ENCODE results near the gene TTC4. TPM values are rescaled to one million over a fixed set of nuclear protein-coding genes. Genes with fewer than 3 reads are reported as not detected.

TTC4 gene
- total and polyA plus RNA-seq, 7 donors: 25.0 to 58.9 (median 39.3) TPM

GRCh38 chr1:54784066-54784465, 68.4 kb downstream of the TTC4 start:
- DNase-seq (no peak), ATAC-seq (no peak)
- H3K4me1 ChIP-seq: peaks cover 3% of the 10 kb centered on the region
- no peaks in the 10 kb centered on the region for H3K36me3 ChIP-seq (ENCODE audit: insufficient read depth in 1 of 2, low read depth in 1 of 2)
- intact Hi-C loops (cut with DNase I): no loop called here
- WGBS, 3 donors: 62 to 71% (median 63%) methylated on average over 2 of the region's 2 CpGs
- peaks cover 0 to 23% (median 4%) of the 10 kb centered on the region in 3 donors for H3K27me3 ChIP-seq (ENCODE audit: insufficient read depth in 3 of 3, low read length in 2 of 3)
- H3K27ac ChIP-seq: no peak overlapping the region
- no peaks in the 10 kb centered on the region for H3K9me3 ChIP-seq
- TF ChIP-seq, protein P1, sequence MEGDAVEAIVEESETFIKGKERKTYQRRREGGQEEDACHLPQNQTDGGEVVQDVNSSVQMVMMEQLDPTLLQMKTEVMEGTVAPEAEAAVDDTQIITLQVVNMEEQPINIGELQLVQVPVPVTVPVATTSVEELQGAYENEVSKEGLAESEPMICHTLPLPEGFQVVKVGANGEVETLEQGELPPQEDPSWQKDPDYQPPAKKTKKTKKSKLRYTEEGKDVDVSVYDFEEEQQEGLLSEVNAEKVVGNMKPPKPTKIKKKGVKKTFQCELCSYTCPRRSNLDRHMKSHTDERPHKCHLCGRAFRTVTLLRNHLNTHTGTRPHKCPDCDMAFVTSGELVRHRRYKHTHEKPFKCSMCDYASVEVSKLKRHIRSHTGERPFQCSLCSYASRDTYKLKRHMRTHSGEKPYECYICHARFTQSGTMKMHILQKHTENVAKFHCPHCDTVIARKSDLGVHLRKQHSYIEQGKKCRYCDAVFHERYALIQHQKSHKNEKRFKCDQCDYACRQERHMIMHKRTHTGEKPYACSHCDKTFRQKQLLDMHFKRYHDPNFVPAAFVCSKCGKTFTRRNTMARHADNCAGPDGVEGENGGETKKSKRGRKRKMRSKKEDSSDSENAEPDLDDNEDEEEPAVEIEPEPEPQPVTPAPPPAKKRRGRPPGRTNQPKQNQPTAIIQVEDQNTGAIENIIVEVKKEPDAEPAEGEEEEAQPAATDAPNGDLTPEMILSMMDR (IDR thresholded peaks at IDR 0.05): no peak
- no peak overlapping the region for H3K4me3 ChIP-seq

- H3K4me1 ChIP-seq: no peaks in the 10 kb centered on the region
- DNase-seq (no peak), ATAC-seq (no peak)
- H3K36me3 ChIP-seq (ENCODE audit: insufficient read depth in 1 of 2, low read depth in 1 of 2): no peaks in the 10 kb centered on the region
- peaks cover 0 to 6% (median 0%) of the 10 kb centered on the region in 3 donors for H3K27me3 ChIP-seq (ENCODE audit: insufficient read depth in 3 of 3, low read length in 2 of 3)
- TF ChIP-seq, protein P1 (IDR thresholded peaks at IDR 0.05): no peak
- intact Hi-C loops (cut with DNase I): no loop called here
- H3K4me3 ChIP-seq: no peak overlapping the region
- WGBS, 3 donors: 86 to 93% (median 90%) methylated on average over 8 of the region's 8 CpGs
- H3K9me3 ChIP-seq: peaks cover under 1% of the 10 kb centered on the region
- H3K27ac ChIP-seq: no peak overlapping the region
Observed at GRCh38 chr1:54786778-54787177, 71.1 kb downstream of the TTC4 start.

- TF ChIP-seq, protein P1 (IDR thresholded peaks at IDR 0.05): no peak
- DNase-seq (no peak), ATAC-seq (no peak)
- Histone ChIP-seq H3K9me3 (peaks cover 6% of the 10 kb centered on the region), H3K27me3 (ENCODE audit: insufficient read depth in 3 of 3, low read length in 2 of 3) (peaks cover 0 to 11% (median 3%) of the 10 kb centered on the region in 3 donors), H3K4me3 (no peak overlapping the region), H3K36me3 (ENCODE audit: insufficient read depth in 1 of 2, low read depth in 1 of 2) (no peaks in the 10 kb centered on the region), H3K4me1 (no peaks in the 10 kb centered on the region), H3K27ac (no peak overlapping the region)
- 75 to 83% (median 83%) methylated on average over 5 to 11 of the region's 11 CpGs for whole genome bisulfite sequencing, 3 donors
- intact Hi-C loops (cut with DNase I): no loop called here
Observed at GRCh38 chr1:54787604-54788003, 71.9 kb downstream of the TTC4 start.

DNA sequence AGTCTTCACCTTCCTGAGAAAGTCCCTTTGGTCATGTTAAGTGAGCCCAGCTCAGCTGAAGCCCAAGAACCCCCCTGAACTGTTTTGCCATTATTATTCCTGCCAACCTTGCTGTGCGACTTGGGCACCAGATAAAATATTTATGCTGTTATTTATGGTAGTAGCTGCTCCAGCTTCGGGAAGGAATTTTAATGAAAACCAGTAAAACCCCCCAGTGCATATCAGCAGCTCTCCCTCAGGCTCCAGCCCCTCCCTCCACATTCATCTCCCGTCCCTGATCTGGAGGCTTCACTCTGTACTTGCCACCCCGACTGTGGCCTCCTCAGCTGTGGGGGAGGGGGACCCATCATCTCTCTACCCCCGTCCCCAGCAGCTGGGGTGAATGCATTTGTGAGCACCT, 72.8 kb downstream of the TTC4 start:
- 23 to 29% (median 24%) methylated on average over 5 of the region's 5 CpGs for WGBS, 3 donors
- TF ChIP-seq, protein P1 (IDR thresholded peaks at IDR 0.05): no peak

DNA sequence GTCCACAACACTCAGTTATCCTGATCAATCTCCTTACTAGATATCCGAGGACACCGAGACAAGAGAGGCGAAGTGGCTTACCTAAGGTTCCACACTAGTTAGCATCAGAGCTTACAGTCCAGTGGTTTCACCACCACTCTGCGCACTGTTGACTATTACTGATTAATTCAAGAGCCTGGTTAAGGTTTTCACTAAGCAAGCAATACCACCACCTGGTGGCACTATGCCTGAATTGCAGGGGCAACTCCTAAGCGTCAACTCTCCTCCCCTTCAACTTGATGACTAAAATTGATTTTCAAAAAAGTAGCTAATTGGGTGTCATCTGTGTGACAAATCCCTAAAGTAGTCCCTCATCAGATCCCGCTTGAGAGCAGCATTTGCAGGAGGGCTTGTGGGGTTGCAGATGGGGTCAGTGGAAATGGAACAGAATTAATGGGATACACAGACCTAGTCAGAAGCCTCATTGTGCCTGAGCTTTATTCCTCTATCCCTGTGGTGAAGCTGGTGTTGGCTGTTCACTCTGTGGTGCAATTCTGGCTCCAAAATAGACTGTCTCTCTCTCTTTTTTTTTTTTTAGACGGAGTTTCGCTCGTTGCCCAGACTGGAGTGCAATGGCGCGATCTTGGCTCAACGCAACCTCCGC, 76.3 kb downstream of the TTC4 start:
- 74 to 79% (median 75%) methylated on average over 13 of the region's 13 CpGs for WGBS, 3 donors
- H3K4me3 ChIP-seq: no peak overlapping the region
- H3K4me1 ChIP-seq: no peaks in the 10 kb centered on the region
- no peaks in the 10 kb centered on the region for H3K36me3 ChIP-seq (ENCODE audit: insufficient read depth in 1 of 2, low read depth in 1 of 2)
- H3K9me3 ChIP-seq: peaks cover 6% of the 10 kb centered on the region
- TF ChIP-seq, protein P1 (IDR thresholded peaks at IDR 0.05): peak; percentile 33
- intact Hi-C loops (cut with DNase I): no loop called here
- ATAC-seq (no peak), DNase-seq (no peak)
- peaks cover 0 to 6% (median 6%) of the 10 kb centered on the region in 3 donors for H3K27me3 ChIP-seq (ENCODE audit: insufficient read depth in 3 of 3, low read length in 2 of 3)
- no peak overlapping the region for H3K27ac ChIP-seq

More for the DNA sequence above, 72.8 kb downstream of the TTC4 start:
- no peak for ATAC-seq
- Histone ChIP-seq H3K4me1 (no peaks in the 10 kb centered on the region), H3K4me3 (no peak overlapping the region), H3K9me3 (peaks cover 6% of the 10 kb centered on the region), H3K36me3 (ENCODE audit: insufficient read depth in 1 of 2, low read depth in 1 of 2) (no peaks in the 10 kb centered on the region), H3K27me3 (ENCODE audit: insufficient read depth in 3 of 3, low read length in 2 of 3) (peaks cover 0 to 11% (median 6%) of the 10 kb centered on the region in 3 donors), H3K27ac (no peak overlapping the region)
- intact Hi-C loops (cut with DNase I): no loop called here
- no peak for DNase-seq
